Astrocyte of the cerebellum (primary cell): Measurements from ENCODE around the gene KCNG2.

ENCODE experiments used
- DNase-seq: peaks from one replicate; pipeline ENCODE4 v3.0.0-alpha.2; 2011; ENCODE audit warnings: low read depth
- H3K4me3 ChIP-seq: 2 replicates; pipeline ENCODE4 v1.5.1; 2011; ENCODE audit warnings: mild to moderate bottlenecking, low read depth, low read length, moderate library complexity
- in situ Hi-C: cut with HindIII; loops from 2 replicates; pipeline ENCODE4 v1.10.0; 2017; ENCODE audit warnings: low sequenced_read_pairs
- TF ChIP-seq, protein P1 (sequence below): IDR thresholded peaks from 2 replicates; pipeline ENCODE4 v1.5.1; 2012; ENCODE audit warnings: low read length, low read depth, moderate library complexity, mild to moderate bottlenecking; ENCODE audit errors: missing control alignments

Gene KCNG2

DNA sequence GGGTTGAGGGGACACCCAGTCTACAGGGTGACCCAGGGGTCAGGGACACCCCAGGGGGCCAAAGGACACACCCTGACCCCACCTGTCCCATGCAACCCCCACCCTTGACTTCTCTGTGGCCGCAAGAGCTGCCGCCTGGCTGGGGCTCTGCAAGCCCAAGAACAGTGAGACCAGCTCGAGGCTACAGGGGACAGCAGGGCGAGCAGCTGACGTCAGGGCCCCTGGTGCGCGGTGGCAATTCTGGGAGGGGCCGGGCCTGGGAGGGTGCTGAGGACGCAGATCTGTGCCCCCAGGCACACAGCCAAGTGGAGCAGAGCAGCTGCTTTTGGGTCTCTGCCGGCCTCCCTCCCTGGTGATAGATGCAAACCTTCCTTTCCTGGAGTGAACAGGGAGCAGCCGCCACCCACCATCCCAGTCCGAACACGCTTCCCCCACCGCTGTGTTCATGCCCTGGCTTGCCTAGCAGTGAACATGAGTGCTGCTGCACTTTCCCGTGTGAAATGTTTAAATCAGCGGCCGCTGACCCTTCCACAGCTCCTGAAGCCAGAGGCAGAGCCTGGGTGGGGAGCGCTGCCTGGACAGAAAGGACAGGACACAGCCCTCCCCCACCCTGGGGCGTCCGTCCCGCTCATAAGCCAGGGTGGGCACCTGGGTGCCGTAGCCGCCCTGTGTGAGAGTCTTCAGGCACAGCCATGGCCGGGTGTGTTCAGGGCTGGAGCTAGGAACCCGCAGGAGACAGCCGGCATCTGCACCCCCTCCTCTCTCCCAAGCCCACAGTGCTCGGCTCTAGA is 106.8 kb downstream of the KCNG2 start:
- TF ChIP-seq, protein P1, sequence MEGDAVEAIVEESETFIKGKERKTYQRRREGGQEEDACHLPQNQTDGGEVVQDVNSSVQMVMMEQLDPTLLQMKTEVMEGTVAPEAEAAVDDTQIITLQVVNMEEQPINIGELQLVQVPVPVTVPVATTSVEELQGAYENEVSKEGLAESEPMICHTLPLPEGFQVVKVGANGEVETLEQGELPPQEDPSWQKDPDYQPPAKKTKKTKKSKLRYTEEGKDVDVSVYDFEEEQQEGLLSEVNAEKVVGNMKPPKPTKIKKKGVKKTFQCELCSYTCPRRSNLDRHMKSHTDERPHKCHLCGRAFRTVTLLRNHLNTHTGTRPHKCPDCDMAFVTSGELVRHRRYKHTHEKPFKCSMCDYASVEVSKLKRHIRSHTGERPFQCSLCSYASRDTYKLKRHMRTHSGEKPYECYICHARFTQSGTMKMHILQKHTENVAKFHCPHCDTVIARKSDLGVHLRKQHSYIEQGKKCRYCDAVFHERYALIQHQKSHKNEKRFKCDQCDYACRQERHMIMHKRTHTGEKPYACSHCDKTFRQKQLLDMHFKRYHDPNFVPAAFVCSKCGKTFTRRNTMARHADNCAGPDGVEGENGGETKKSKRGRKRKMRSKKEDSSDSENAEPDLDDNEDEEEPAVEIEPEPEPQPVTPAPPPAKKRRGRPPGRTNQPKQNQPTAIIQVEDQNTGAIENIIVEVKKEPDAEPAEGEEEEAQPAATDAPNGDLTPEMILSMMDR: no peak
- no peak for DNase-seq
- no peak overlapping the region for H3K4me3 ChIP-seq
- in situ Hi-C loops: no loop called here

DNA sequence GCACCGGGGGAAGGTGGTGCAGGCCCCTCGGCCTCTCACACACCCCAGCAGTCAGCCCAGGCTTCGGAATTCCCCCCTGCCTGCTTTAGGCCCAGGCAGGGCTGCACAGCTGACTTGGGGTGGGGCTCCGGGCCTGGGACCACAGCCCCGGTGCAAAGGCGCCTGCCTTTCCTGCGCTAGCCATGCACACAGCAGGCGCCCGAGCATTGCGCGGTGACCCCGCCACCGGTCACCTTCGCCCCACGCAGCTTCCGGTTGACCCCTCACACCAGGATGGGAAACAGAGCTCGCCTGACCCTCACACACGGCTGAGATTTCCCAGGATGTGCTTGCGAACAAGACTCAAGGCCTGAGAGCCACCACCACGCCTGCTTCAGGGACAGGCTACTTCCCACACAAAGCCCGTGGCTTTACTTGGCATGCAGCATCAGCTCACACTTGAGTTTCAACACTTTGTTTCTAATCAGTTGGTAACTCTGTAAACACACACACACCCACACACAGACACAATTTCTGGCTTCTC is 107.7 kb downstream of the KCNG2 start:
- no peak overlapping the region for H3K4me3 ChIP-seq
- TF ChIP-seq, protein P1: no peak
- no peak for DNase-seq
- in situ Hi-C loops: no loop called here

DNA sequence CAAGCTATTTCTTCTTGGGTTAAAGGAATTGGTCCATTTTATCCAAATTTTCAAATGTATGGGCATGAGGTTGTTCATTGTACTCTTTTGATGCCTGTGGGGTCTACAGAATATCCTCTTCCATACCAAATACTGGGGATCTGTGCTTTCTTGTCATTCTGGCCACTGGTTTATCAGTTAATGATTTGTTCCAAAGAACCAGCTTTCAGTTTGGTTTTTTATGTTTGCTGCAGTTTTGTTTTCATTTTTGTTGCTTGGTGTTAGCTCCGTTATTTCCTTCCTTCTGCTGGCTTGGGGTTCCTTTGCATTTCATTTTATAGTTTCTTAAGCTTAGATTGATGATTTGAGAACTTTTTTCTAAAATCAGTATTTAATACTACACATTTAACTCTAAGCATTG is 108.3 kb downstream of the KCNG2 start:
- in situ Hi-C loops: no loop called here
- DNase-seq: no peak
- no peak overlapping the region for H3K4me3 ChIP-seq
- TF ChIP-seq, protein P1: no peak

DNA sequence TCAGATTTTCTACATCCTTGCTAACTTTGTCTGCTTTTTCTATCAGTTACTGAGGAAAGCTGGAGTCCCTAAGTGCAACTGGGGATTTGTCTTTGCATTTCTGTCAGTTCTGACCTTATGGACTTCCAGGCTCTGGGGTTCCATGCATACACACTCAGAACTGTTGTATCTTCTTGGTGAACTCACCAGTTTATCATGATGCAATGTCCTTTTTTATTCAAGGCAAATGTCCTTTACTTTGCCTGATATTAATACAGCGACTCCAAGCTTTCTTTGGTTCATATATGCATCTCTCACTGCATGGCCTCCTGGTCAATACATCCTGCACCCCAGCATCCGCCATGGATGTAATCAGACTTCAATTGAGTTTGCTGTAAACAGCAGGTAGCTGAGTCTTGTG is 109.0 kb downstream of the KCNG2 start:
- no peak for DNase-seq
- in situ Hi-C loops: no loop called here

DNA sequence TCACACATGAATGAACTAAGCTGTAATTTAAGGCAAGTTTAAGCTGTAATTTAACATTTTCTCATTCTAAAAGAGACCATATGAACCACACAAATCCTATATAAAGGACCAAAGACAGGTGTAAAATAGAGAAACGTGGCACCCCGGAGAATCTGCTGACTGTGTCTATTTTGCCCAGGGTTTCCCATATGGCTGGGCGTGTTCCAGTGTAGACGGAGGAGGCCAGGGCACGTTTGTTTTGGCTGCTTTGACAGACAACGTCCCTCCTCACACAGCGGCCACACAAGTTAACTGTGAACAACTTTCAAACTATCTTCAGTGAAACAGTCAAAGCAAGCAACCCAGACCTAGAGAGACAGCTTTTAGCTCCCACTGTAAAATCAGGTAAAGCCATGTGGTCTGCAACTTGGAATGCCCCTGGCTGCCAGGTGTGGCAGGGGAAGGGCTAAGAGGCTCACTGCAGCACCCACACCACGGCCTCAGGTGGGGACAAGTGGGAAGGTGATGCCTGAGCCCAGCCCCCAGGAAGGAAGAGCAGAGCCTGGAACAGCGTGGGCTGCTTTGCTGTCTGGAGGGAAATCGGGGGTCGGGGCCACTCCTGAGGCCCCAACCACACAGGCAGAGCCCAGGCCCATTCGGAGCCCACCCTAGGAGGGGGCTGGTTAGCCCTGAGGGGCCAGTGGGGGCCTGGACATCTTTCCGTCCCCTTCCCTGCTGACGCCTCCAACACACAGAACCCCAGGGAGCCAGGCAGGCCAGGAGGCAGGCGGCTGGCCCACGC is 113.0 kb downstream of the KCNG2 start:
- in situ Hi-C loops: no loop called here
- H3K4me3 ChIP-seq: no peak overlapping the region

More for the DNA sequence above, 109.0 kb downstream of the KCNG2 start:
- TF ChIP-seq, protein P1: no peak
- H3K4me3 ChIP-seq: no peak overlapping the region

More for the DNA sequence above, 113.0 kb downstream of the KCNG2 start:
- DNase-seq: no peak
- TF ChIP-seq, protein P1: no peak
